HEK293T (cell line): Measurements from ENCODE around the gene HEXIM1.

Experiments
- ARNT ChIP-seq: fragments of 450-650 bp; IDR thresholded peaks from 2 replicates; pipeline ENCODE4 v1.6.1; 2017; ENCODE audit warnings: mild to moderate bottlenecking
- BHLHE40 ChIP-seq: fragments of 450-650 bp; IDR thresholded peaks from 2 replicates; pipeline ENCODE4 v1.6.1; 2016; ENCODE audit warnings: mild to moderate bottlenecking, moderate library complexity, borderline replicate concordance
- ELF4 ChIP-seq: fragments of 450-650 bp; IDR thresholded peaks from 2 replicates; pipeline ENCODE4 v1.6.1; 2017; ENCODE audit warnings: antibody characterized with exemption
- FOXK2 ChIP-seq: fragments of 450-650 bp; IDR thresholded peaks from 2 replicates; pipeline ENCODE4 v1.6.1; 2016; ENCODE audit warnings: mild to moderate bottlenecking
- FOXM1 ChIP-seq: fragments of 450-650 bp; IDR thresholded peaks from 2 replicates; pipeline ENCODE4 v1.6.1; 2017; ENCODE audit warnings: mild to moderate bottlenecking, borderline replicate concordance
- L3MBTL2 ChIP-seq: fragments of 450-650 bp; conservative IDR thresholded peaks from 2 replicates; pipeline ENCODE4 v1.6.1; 2016; ENCODE audit warnings: mild to moderate bottlenecking
- LEF1 ChIP-seq: fragments of 450-650 bp; IDR thresholded peaks from 2 replicates; pipeline ENCODE4 v1.6.1; 2017; ENCODE audit warnings: mild to moderate bottlenecking, borderline replicate concordance
- NFRKB ChIP-seq: fragments of 450-650 bp; IDR thresholded peaks from 2 replicates; pipeline ENCODE4 v1.6.1; 2016; ENCODE audit warnings: mild to moderate bottlenecking, moderate library complexity
- SP1 ChIP-seq: fragments of 450-650 bp; IDR thresholded peaks from 2 replicates; pipeline ENCODE4 v1.6.1; 2017
- SUZ12 ChIP-seq: fragments of 450-650 bp; IDR thresholded peaks from 2 replicates; pipeline ENCODE4 v1.6.1; 2016; ENCODE audit warnings: mild to moderate bottlenecking
- TARDBP ChIP-seq: fragments of 450-650 bp; IDR thresholded peaks from 2 replicates; pipeline ENCODE4 v1.6.1; 2016
- ZNF384 ChIP-seq: fragments of 450-650 bp; IDR thresholded peaks from 2 replicates; pipeline ENCODE4 v1.6.1; 2016

GRCh38 chr17:45112559-45113423, 35.5 kb upstream of the HEXIM1 start:
- TF ChIP-seq SP1 (no peak), SUZ12 (no peak), ELF4 (no peak), FOXM1 (no peak), L3MBTL2 (no peak), BHLHE40 (no peak), FOXK2 (no peak), LEF1 (no peak), TARDBP (no peak), ZNF384 (no peak), NFRKB (no peak), ARNT (no peak)
